Testis (tissue), 3 donors: ENCODE measurements around the gene GRAMD1B. TPM values are rescaled to one million over a fixed set of nuclear protein-coding genes. Genes with fewer than 3 reads are reported as not detected.

Experiments used
- DNase-seq: peaks from one replicate; pipeline ENCODE4 v3.0.0-alpha.2; 2019
- H3K27ac ChIP-seq, 2 donors: fragments of 200-600 bp; sonication (generic); one replicate each; pipeline ENCODE4 v1.5.1; 2019
- H3K27me3 ChIP-seq: fragments of 200-600 bp; sonication (generic); one replicate; pipeline ENCODE4 v1.5.1; 2019
- H3K36me3 ChIP-seq: fragments of 200-600 bp; sonication (generic); one replicate; pipeline ENCODE4 v1.5.1; 2017; ENCODE audit warnings: low read depth; ENCODE audit errors: missing control alignments
- H3K4me1 ChIP-seq: fragments of 200-600 bp; sonication (generic); one replicate; pipeline ENCODE4 v1.5.1; 2019
- H3K4me3 ChIP-seq, 2 donors: fragments of 200-600 bp; sonication (generic); one replicate each; pipeline ENCODE4 v1.5.1; 2017 to 2019
- H3K9me3 ChIP-seq: fragments of 200-600 bp; sonication (generic); one replicate; pipeline ENCODE4 v1.5.1; 2017
- POLR2A ChIP-seq: fragments of 450-650 bp; IDR thresholded peaks from one replicate; pipeline ENCODE4 v1.6.1; 2017; ENCODE audit warnings: antibody characterized with exemption, mild to moderate bottlenecking, moderate library complexity
- WGBS, 2 donors: methylation state at CpG; one replicate each; pipeline ENCODE4 v1.1.5; 2018; 5-methylcytosine and 5-hydroxymethylcytosine counted together
- intact Hi-C: fragments of 100-400 bp; cut with DNase I; formaldehyde crosslinking; loops from one replicate; pipeline ENCODE4 v1.15.1; 2023; ENCODE audit warnings: low total_unique reads
- polyA plus RNA-seq: library from polyadenylated mRNA; stranded (reverse); fragments of 350-450 nt; fragmentation: Illumina TruSeq; extraction: RNeasy Lipid Tissue Mini Kit (QIAGEN cat#74804); gene quantifications from one replicate; pipeline ENCODE4 v1.2.3, GENCODE V29; 2014; ENCODE audit warnings: low read depth, low replicate concordance; ENCODE audit not compliant: insufficient read depth
- total RNA-seq, 2 donors: library from RNA; depleted of rRNA; stranded (reverse); fragments of >200 nt; gene quantifications; one replicate each; pipeline ENCODE4 v1.2.3, GENCODE V29; 2016
- TF ChIP-seq, protein P1 (sequence below), 3 experiments: fragments of 450-650 bp in 2 of 3; fragments of 200-600 bp in 1 of 3; sonication (generic) in 1 of 3; IDR thresholded peaks; one replicate each; pipeline ENCODE4 v1.5.1; 2016 to 2019; ENCODE audit warnings: antibody characterized with exemption in 3 of 3, mild to moderate bottlenecking in 2 of 3, moderate library complexity in 1 of 3

Gene GRAMD1B
- total and polyA plus RNA-seq, 3 donors from 2014 or later, result 48.1 to 78.9 (median 48.9) TPM

DNA sequence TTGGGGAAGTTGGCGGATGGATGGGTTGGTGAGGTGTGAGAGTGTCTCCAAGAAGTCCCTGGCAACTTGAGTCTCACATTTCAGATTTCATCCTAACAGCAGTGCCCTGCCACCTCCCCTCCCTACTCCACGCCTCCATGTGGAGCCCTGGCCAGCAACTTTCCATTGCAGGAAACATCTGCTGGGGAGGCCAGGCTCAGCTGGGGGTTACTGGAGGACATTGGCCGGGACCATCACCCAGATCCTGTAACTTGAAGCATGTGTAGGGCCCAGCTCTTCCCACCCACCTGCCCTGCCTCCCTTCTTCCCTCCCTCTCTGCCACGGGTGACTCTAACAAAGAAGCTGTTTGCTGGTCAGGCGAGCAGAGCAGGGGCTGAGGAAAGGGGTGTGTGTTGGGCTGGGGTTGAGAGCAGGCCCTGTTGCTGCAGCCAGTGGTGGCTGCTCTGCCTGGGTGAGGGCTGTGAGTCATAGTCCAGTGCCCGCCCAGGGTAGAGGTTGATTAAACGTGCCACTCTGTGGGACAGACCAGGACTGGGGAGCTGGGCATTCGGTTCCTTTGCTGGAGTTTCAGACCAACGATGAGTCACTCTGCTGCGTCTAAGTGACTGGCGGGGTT lies 160.3 kb downstream of the GRAMD1B start:
- TF ChIP-seq POLR2A, result no peak
- TF ChIP-seq, protein P1, sequence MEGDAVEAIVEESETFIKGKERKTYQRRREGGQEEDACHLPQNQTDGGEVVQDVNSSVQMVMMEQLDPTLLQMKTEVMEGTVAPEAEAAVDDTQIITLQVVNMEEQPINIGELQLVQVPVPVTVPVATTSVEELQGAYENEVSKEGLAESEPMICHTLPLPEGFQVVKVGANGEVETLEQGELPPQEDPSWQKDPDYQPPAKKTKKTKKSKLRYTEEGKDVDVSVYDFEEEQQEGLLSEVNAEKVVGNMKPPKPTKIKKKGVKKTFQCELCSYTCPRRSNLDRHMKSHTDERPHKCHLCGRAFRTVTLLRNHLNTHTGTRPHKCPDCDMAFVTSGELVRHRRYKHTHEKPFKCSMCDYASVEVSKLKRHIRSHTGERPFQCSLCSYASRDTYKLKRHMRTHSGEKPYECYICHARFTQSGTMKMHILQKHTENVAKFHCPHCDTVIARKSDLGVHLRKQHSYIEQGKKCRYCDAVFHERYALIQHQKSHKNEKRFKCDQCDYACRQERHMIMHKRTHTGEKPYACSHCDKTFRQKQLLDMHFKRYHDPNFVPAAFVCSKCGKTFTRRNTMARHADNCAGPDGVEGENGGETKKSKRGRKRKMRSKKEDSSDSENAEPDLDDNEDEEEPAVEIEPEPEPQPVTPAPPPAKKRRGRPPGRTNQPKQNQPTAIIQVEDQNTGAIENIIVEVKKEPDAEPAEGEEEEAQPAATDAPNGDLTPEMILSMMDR (IDR thresholded peaks at IDR 0.05), result no peak
- no peaks in the 10 kb centered on the region for H3K9me3 ChIP-seq
- intact Hi-C loops, result no loop called here
- peaks cover 12% of the 10 kb centered on the region for H3K4me1 ChIP-seq
- DNase-seq, result peak; percentile 23
- H3K4me3 ChIP-seq, result no peak overlapping the region
- 63 to 79% methylated on average over 2 to 11 of the region's 11 CpGs for WGBS, 2 donors
- no peaks in the 10 kb centered on the region for H3K27me3 ChIP-seq
- H3K27ac ChIP-seq, result no peak overlapping the region
- no peaks in the 10 kb centered on the region for H3K36me3 ChIP-seq

DNA sequence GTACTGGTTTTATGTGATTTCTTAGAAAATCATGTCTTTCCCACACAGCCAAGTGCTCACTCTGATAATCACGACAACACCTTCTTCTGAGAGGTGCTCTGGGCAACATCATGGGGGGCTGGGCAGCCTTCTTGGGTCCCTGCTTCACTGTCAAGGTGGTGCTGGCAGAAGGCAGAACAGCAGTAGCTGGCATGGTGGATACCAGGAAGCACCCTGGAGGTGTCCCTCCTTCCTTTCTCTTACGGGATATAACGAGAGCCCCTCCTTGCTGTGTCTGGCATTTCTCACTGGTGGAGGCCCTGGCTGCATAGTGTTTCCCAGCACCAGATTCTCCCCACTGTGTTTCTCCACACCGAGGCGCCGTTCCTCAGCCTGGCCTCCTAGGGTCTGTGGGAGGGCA lies 163.5 kb downstream of the GRAMD1B start:
- Histone ChIP-seq H3K36me3 (no peaks in the 10 kb centered on the region), H3K4me1 (peaks cover under 1% of the 10 kb centered on the region), H3K27ac (no peak overlapping the region), H3K9me3 (no peaks in the 10 kb centered on the region), H3K27me3 (no peaks in the 10 kb centered on the region), H3K4me3 (no peak overlapping the region)
- TF ChIP-seq, protein P1 (IDR thresholded peaks at IDR 0.05), result no peak
- TF ChIP-seq POLR2A, result no peak
- intact Hi-C loops, result no loop called here
- WGBS, 2 donors, result 85 to 93% methylated on average over 5 of the region's 6 CpGs
- no peak for DNase-seq

DNA sequence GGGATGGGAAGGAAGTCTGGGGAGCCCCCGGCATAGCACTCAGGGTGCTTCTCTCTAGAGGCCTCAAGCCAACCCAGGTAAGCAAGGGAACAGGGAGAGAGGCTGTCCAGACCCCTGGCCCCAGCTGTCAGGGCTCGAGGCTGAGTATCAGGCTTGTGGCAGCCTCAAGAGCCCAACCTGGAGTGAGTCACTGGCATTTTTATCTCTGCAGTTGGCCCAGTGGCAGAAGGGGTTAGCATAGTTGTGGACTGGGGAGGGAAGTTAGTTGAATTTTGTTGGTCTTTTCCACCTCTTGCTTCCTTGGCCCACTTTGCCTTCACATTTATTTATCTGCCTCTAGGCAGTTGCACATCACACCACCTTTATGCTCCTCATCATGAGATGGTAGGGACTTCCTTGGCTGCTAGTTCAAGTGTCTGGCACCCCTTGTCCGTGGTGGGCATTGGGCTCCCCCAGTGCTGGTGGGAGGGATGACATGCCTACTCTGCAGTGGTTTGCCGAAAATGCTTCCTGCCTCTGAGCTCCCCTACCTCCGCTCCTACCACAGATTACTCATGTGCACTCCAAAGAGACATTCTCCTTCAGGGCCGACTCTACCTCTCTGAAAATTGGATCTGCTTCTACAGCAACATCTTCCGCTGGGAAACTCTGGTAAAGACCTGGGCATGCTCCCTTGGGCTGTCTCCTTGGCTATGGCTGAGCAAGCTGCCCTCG lies 164.3 kb downstream of the GRAMD1B start:
- no peak overlapping the region for H3K27ac ChIP-seq
- WGBS, 2 donors, result 85 to 91% methylated on average over 7 to 8 of the region's 8 CpGs
- H3K9me3 ChIP-seq, result no peaks in the 10 kb centered on the region
- H3K4me1 ChIP-seq, result no peaks in the 10 kb centered on the region
- DNase-seq, result no peak
- no peaks in the 10 kb centered on the region for H3K27me3 ChIP-seq
- no peak overlapping the region for H3K4me3 ChIP-seq
- intact Hi-C loops, result no loop called here
- no peak for TF ChIP-seq POLR2A
- TF ChIP-seq, protein P1 (IDR thresholded peaks at IDR 0.05), result no peak
- no peaks in the 10 kb centered on the region for H3K36me3 ChIP-seq

DNA sequence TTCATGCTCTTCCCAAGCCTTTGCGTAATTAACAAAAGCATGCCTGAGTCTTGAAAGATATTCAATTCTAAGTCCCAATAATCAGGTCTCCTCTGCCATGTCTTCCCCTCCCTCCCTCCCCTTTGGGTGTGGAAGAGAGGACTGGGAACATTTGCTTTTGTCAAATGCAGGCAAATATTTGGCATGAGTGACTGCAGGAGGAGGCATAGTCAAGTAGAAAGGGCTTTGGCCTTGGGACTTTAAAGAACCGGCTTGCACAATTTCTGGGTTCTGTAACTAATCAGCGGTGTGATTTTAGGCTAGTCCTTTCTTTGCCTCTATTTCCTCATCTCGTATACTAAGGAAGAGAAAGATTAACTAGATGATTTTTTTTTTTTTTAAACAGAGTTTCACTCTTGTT lies 164.9 kb downstream of the GRAMD1B start:
- H3K4me3 ChIP-seq, result no peak overlapping the region
- DNase-seq, result no peak
- H3K9me3 ChIP-seq, result no peaks in the 10 kb centered on the region
- no peak overlapping the region for H3K27ac ChIP-seq
- WGBS, 2 donors, result 80 to 81% methylated on average over 4 of the region's 4 CpGs
- H3K4me1 ChIP-seq, result no peaks in the 10 kb centered on the region
- no peaks in the 10 kb centered on the region for H3K27me3 ChIP-seq
- TF ChIP-seq, protein P1 (IDR thresholded peaks at IDR 0.05), result no peak
- TF ChIP-seq POLR2A, result no peak
- H3K36me3 ChIP-seq, result no peaks in the 10 kb centered on the region
- intact Hi-C loops, result no loop called here
